Naive thymus-derived CD8-positive, alpha-beta T cell (primary cell): ENCODE results near the gene GRP. TPM values are rescaled to one million over a fixed set of nuclear protein-coding genes. Genes with fewer than 3 reads are reported as not detected.

Experiments used
- ATAC-seq, 2 donors: fragments of 150-1000 bp; cut with Tn5 transposase in 1 of 2; sonication (Bioruptor Pico), chemical (Tn5 transposase) in 1 of 2; 1 replicate in 1 of 2; 2 replicates in 1 of 2; pipeline ENCODE4 v1.10.0; 2021; ENCODE audit warnings: mild to moderate bottlenecking in 2 of 2, moderate library complexity in 2 of 2
- POLR2A ChIA-PET: fragments of 350-600 bp; sonication (Branson Sonifier 250); formaldehyde crosslinking; loops from one replicate; lab custom pipeline; 2021; ENCODE audit warnings: antibody characterized with exemption; lab: Charles Lee
- DNase-seq, 10 donors: peaks; one replicate each; pipeline versions ENCODE4 v3.0.0 to v3.0.0-alpha.2; 2020 to 2022
- H3K27ac Mint-ChIP-seq, 10 donors: one replicate each; pipeline ENCODE4 v1.8.0; 2020 to 2022; ENCODE audit warnings: mild to moderate bottlenecking in 10 of 10, mixed read lengths in 10 of 10, moderate library complexity in 4 of 10, inconsistent platforms in 1 of 10
- H3K27me3 Mint-ChIP-seq, 5 donors: one replicate each; pipeline ENCODE4 v1.8.0; 2021 to 2022; ENCODE audit warnings: mixed read lengths in 5 of 5
- H3K36me3 Mint-ChIP-seq, 3 donors: one replicate each; pipeline ENCODE4 v1.8.0; 2020 to 2022; ENCODE audit warnings: mixed read lengths in 3 of 3, mild to moderate bottlenecking in 2 of 3, inconsistent platforms in 1 of 3
- H3K4me1 Mint-ChIP-seq, 4 donors: one replicate each; pipeline ENCODE4 v1.8.0; 2021 to 2022; ENCODE audit warnings: mixed read lengths in 4 of 4
- H3K4me3 Mint-ChIP-seq, 10 donors: one replicate each; pipeline ENCODE4 v1.8.0; 2020 to 2022; ENCODE audit warnings: mild to moderate bottlenecking in 10 of 10, mixed read lengths in 10 of 10, moderate library complexity in 6 of 10, inconsistent platforms in 1 of 10
- H3K9me3 Mint-ChIP-seq, 9 donors: one replicate each; pipeline ENCODE4 v1.8.0; 2020 to 2022; ENCODE audit warnings: mixed read lengths in 9 of 9, mild to moderate bottlenecking in 3 of 9, inconsistent platforms in 1 of 9, moderate library complexity in 1 of 9
- polyA plus RNA-seq, 3 donors: library from polyadenylated mRNA; unstranded; fragments of 300-500 nt; fragmentation: Illumina TruSeq; gene quantifications; one replicate each; pipeline ENCODE4 v1.2.3, GENCODE V29; 2021
- total RNA-seq, 8 experiments: library from RNA in 2 of 8; stranded (reverse) in 2 of 8; gene quantifications; one replicate each; pipeline ENCODE4 v1.2.3 and lab custom pipeline; 2021 to 2026

The GRP gene
- total and polyA plus RNA-seq, 5 experiments from 2014 or later = not detected

DNA sequence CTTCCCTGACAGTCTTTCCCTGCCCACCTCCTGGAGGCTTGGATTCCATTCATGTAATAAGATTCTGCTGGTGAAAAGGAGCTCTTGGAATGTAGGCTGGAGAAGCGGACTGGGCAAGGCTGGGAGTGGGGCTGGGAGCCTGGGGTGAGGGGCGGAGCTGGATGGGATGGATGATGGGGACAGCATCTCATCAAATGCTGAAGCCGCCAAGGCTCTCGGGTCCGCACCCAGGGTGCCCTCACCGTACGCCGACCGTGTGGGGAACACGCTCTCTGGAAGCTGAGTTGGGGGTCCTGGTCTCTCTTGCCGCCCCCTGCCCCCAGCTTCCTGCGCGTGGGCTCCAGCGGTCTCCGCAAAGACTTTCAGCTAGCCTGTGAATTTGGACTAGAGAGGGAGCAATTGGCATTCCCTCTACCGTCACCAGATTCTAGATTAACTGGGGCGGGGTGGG, 44.2 kb downstream of the GRP start:
- Mint-ChIP-seq H3K27me3 (peaks cover 38 to 75% (median 58%) of the 10 kb centered on the region in 5 donors), H3K9me3 (peaks cover 0 to 31% (median 3%) of the 10 kb centered on the region in 9 donors), H3K36me3 (peaks cover 0 to 12% (median 0%) of the 10 kb centered on the region in 3 donors), H3K4me1 (peaks cover 9 to 31% (median 18%) of the 10 kb centered on the region in 4 donors), H3K27ac (no peak overlapping the region), H3K4me3 (peak overlapping the region in 1 of 10 donors; percentile 7)
- POLR2A ChIA-PET = no interaction called here
- ATAC-seq = no peak
- DNase-seq = no peak

DNA sequence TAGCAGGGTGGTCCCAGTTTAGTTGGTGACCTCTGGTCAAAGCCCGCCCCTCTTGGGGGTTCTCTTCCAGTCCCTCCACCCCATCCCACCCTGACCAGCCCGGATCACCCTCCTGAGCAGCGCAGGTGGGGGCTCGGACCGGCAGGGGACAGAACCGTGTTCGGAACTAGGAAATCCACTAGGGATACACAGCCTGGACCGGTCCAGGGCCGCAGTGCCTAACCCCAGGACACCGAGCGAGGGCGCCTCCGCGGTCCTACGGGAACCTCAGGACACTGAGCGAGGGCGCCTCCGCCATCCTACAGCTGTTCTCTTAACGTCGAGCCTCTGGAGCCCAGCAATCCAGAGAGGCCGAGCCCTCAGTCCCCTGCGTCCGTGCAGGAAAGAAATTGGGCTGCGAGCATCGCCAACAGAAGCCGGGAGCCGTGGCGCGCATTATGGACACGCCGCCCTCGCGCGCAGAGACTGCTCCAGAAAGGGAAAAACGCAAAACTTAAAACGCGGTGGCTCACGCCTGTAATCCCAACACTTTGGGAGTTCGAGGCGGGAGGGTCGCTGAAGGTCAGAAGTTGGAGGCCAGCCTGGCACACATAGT, 44.8 kb downstream of the GRP start:
- DNase-seq (no peak), ATAC-seq (no peak)
- no peak overlapping the region for H3K27ac Mint-ChIP-seq

DNA sequence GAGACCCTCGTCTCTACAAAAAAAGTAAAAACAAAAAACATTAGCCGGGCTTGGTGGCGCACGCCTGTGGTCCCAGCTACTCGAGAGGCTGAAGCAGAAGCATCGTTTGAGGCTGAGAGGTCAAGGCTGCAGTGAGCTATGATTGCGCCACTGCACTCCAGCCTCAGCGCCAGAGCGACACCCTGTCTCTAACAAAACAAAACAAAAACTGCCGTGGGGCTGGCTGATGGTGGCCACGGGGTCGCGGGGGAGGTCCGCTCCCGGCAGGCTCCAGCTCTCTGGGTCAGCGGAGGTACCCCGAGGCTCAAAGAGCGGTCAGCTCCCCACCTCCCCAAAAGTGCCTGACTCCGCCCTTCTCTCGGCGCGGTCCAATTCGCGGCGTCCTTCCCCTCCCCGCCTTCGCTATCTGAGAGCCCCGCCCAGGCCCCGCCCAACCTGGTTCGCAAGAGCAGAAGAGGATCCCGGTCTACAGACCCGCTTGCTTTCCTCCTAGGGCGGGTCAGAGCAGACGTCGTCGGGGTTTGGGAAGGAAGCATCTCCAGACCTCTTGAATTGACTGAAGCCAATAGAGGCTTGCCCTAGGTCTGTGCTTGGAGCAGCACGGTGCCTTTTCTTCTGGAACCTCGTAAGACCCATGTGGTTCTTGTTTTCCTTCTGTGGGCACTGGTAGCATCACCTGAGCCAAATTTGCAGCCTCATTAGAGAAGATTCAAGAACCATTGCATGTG, 45.5 kb downstream of the GRP start:
- Mint-ChIP-seq H3K9me3 (peaks cover 0 to 23% (median 3%) of the 10 kb centered on the region in 9 donors), H3K4me3 (peak overlapping the region in 9 of 10 donors; percentile 10 to 61 (median 46)), H3K27me3 (peaks cover 39 to 78% (median 58%) of the 10 kb centered on the region in 5 donors), H3K36me3 (peaks cover 0 to 12% (median 0%) of the 10 kb centered on the region in 3 donors), H3K4me1 (peaks cover 15 to 37% (median 24%) of the 10 kb centered on the region in 4 donors), H3K27ac (no peak overlapping the region)
- ATAC-seq = no peak
- POLR2A ChIA-PET = no interaction called here
- DNase-seq = no peak

More for the DNA sequence above, 44.8 kb downstream of the GRP start:
- Mint-ChIP-seq H3K36me3 (peaks cover 0 to 12% (median 0%) of the 10 kb centered on the region in 3 donors), H3K4me1 (peaks cover 13 to 35% (median 22%) of the 10 kb centered on the region in 4 donors), H3K4me3 (peak overlapping the region in 6 of 10 donors; percentile 10 to 61 (median 46)), H3K27me3 (peaks cover 37 to 75% (median 55%) of the 10 kb centered on the region in 5 donors), H3K9me3 (peaks cover 0 to 25% (median 3%) of the 10 kb centered on the region in 9 donors)
- POLR2A ChIA-PET = no interaction called here

GRCh38 chr18:59265974-59266369, 46.0 kb downstream of the GRP start:
- peaks cover 42 to 83% (median 59%) of the 10 kb centered on the region in 5 donors for H3K27me3 Mint-ChIP-seq
- ATAC-seq (no peak), DNase-seq (no peak)
- H3K27ac Mint-ChIP-seq = no peak overlapping the region
- peaks cover 15 to 37% (median 24%) of the 10 kb centered on the region in 4 donors for H3K4me1 Mint-ChIP-seq
- peak overlapping the region in 8 of 10 donors; percentile 26 to 61 (median 46) for H3K4me3 Mint-ChIP-seq
- H3K9me3 Mint-ChIP-seq = peaks cover 0 to 18% (median 1%) of the 10 kb centered on the region in 9 donors
- POLR2A ChIA-PET = no interaction called here
- peaks cover 0 to 12% (median 0%) of the 10 kb centered on the region in 3 donors for H3K36me3 Mint-ChIP-seq

DNA sequence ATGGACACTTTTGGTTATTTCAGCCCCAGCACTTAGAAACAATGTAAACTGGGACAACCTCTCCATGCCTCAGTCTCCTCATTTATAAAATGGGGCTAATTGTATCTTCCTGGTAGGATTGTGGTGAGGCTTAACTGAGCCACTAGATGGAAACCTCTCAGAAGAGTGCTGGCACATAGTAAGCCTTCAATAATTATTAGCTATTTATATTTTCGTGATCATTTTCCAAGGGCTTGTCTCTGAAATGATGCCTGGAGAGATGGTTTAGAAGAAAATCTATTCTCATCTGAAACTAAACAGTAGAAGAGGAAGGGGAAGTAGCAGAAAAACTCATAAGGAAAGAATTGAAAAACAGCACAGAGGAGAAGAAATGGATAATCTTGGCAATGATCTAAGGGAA, 46.5 kb downstream of the GRP start:
- ATAC-seq = no peak
- peak overlapping the region in 6 of 10 donors; percentile 16 to 59 (median 42) for H3K4me3 Mint-ChIP-seq

GRCh38 chr18:59266886-59267502, 47.0 kb downstream of the GRP start:
- peaks cover 0 to 12% (median 0%) of the 10 kb centered on the region in 3 donors for H3K36me3 Mint-ChIP-seq
- peak overlapping the region in 6 of 10 donors; percentile 23 to 75 (median 45) for H3K4me3 Mint-ChIP-seq
- H3K9me3 Mint-ChIP-seq = peaks cover 0 to 14% (median 0%) of the 10 kb centered on the region in 9 donors
- peak overlapping the region in 1 of 10 donors; percentile 25 for H3K27ac Mint-ChIP-seq
- POLR2A ChIA-PET = interaction anchor here (0.6 kb wide), 1 partner anchor 18 kb away, joined by 4 read pairs; no protein-coding TSS in a partner anchor
- DNase-seq (no peak), ATAC-seq (no peak)
- peaks cover 15 to 38% (median 27%) of the 10 kb centered on the region in 4 donors for H3K4me1 Mint-ChIP-seq
- H3K27me3 Mint-ChIP-seq = peaks cover 47 to 92% (median 68%) of the 10 kb centered on the region in 5 donors

More for the DNA sequence above, 46.5 kb downstream of the GRP start:
- POLR2A ChIA-PET = no interaction called here
- DNase-seq = no peak
- Mint-ChIP-seq H3K27me3 (peaks cover 47 to 88% (median 63%) of the 10 kb centered on the region in 5 donors), H3K9me3 (peaks cover 0 to 16% (median 1%) of the 10 kb centered on the region in 9 donors), H3K4me1 (peaks cover 15 to 37% (median 24%) of the 10 kb centered on the region in 4 donors), H3K27ac (no peak overlapping the region), H3K36me3 (peaks cover 0 to 12% (median 0%) of the 10 kb centered on the region in 3 donors)

DNA sequence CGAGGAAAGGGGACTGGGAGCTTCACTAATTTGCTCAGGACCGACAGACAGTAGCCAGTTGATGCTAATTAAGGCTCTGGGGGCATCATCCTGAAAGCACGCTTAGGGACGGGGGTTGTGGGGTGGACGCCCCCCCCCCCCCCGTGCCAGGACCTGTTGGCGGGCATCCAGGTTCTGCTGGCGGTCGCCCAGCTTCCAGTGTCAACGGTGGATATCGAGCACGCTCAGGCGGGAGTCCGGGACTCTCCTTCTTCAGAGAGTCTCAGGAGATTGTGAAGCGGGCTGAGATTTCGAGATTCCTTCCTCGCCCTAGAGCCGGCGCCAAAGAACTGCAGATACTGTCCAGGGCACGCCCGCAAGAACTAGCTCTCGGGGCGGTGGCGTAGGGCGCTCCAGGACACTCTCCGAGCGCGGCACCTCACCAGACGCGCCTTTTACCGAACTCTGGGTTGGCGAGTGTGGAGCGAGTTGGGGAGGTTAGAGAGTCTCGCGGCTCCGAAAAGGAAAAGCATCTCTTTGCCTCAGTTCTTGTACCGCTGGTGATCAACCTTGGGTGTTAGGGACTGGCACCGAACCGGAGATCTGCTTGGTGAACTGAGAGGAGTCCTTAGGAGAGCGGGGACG, 47.7 kb downstream of the GRP start:
- POLR2A ChIA-PET = interaction anchor here (0.6 kb wide), 1 partner anchor 19 kb away, joined by 4 read pairs; no protein-coding TSS in a partner anchor
- Mint-ChIP-seq H3K4me3 (peak overlapping the region in 6 of 10 donors; percentile 23 to 75 (median 45)), H3K27me3 (peaks cover 46 to 88% (median 69%) of the 10 kb centered on the region in 5 donors), H3K9me3 (peaks cover 0 to 12% (median 0%) of the 10 kb centered on the region in 9 donors), H3K4me1 (peaks cover 15 to 40% (median 29%) of the 10 kb centered on the region in 4 donors), H3K27ac (no peak overlapping the region), H3K36me3 (peaks cover 0 to 12% (median 0%) of the 10 kb centered on the region in 3 donors)
- no peak for ATAC-seq
- no peak for DNase-seq

DNA sequence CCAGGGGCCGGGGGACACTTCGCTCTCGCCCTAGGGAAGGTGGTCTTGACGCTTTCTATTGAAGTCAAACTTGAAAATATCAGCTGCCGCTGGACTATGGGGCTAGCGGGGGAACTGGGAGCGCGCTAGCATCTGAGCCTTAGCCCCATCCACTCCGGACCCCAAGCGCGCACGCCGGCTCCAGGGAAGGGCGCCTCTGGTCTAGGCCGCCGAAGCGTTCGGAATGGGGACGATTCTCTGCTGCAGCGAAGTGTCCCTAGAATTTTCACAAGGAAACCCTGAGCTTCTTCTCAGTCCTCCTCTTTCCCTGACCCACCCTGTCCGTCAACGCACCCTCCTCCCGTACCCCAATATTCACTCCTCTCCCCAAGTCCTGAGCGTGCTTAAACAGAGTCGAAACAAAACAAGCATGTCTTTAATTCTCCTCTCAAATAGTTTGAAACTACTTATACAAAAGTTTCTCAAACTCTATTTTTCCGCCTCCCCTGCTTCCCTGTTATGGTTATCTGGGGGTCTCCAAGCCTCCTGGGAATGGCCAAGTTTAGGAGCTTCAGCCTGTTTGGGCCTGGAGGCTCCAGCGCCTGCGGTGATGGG, 48.3 kb downstream of the GRP start:
- Mint-ChIP-seq H3K36me3 (peaks cover 0 to 11% (median 0%) of the 10 kb centered on the region in 3 donors), H3K27me3 (peaks cover 44 to 82% (median 67%) of the 10 kb centered on the region in 5 donors), H3K4me3 (peak overlapping the region in 8 of 10 donors; percentile 6 to 77 (median 40)), H3K4me1 (peaks cover 15 to 40% (median 29%) of the 10 kb centered on the region in 4 donors), H3K27ac (peak overlapping the region in 2 of 10 donors; percentile 2 to 29), H3K9me3 (peaks cover 0 to 8% (median 0%) of the 10 kb centered on the region in 9 donors)
- POLR2A ChIA-PET = no interaction called here
- ATAC-seq = no peak
- DNase-seq = no peak

DNA sequence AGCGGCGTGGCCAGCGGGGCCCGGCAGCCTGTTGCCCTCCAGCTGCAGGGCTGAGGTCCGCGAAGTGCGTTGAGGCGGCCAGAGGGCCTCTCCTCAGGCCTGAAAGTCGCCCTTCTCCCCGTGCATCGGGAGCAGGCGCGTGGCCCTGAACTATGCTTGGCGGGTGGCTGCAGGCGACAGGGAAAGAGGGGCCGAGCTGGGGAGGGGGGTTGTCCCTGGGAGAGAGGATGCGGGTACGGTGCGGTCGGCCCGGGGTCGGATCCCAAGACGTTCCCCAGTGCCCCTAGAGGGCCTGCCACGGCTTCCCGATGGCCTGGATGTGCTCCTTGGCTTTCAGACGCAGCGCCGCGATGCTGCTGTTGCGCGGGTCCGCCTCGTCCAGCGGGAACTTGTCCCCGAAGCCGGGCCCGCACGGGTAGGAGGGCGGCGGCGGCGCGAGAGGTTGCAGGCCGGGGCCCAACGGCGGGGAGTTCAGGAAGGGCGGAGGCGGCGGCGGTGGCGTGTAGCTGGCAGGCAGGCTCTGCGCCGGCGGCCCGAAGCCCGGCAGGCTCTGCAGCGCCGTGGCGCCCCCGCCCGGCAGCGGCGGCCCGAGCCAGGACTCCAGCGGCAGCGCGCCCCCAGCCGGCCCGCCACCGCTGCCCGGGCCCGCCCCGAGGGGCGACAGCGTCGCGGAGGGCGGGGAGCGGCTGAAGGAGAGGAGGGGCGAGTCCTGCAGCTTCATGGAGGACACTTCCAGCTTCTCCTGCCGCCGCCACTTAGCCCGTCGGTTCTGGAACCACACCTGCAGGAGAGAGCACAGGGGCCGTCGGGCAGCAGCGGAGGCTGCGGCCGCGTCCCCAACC, 49.0 kb downstream of the GRP start:
- Mint-ChIP-seq H3K4me3 (peak overlapping the region in 8 of 10 donors; percentile 12 to 84 (median 55)), H3K27ac (no peak overlapping the region), H3K4me1 (peaks cover 17 to 41% (median 33%) of the 10 kb centered on the region in 4 donors), H3K9me3 (peaks cover 0 to 4% (median 0%) of the 10 kb centered on the region in 9 donors), H3K27me3 (peaks cover 42 to 82% (median 66%) of the 10 kb centered on the region in 5 donors), H3K36me3 (peaks cover 0 to 5% (median 0%) of the 10 kb centered on the region in 3 donors)
- ATAC-seq (peak; percentile 41 to 56), DNase-seq (no peak)
- POLR2A ChIA-PET = no interaction called here

- Mint-ChIP-seq H3K9me3 (peaks cover 0 to 4% (median 0%) of the 10 kb centered on the region in 9 donors), H3K27me3 (peaks cover 44 to 83% (median 69%) of the 10 kb centered on the region in 5 donors), H3K4me1 (peaks cover 19 to 43% (median 37%) of the 10 kb centered on the region in 4 donors), H3K27ac (no peak overlapping the region), H3K36me3 (peaks cover 0 to 5% (median 0%) of the 10 kb centered on the region in 3 donors), H3K4me3 (peak overlapping the region; percentile 21 to 84 (median 65))
- ATAC-seq (no peak), DNase-seq (no peak)
- POLR2A ChIA-PET = no interaction called here
Observed at GRCh38 chr18:59269563-59270119, 49.7 kb downstream of the GRP start.
